ENCODE measurements around the gene HELZ2.
A peak's percentile ranks its signal among the peaks of the same experiment; 100 is the strongest.

HELZ2 gene

GRCh38 chr20:63536241-63536977 is 37.6 kb downstream of the HELZ2 start:
- DNase-seq = no peak

GRCh38 chr20:63534831-63535651 is 39.0 kb downstream of the HELZ2 start:
- DNase-seq = peak; percentile 2

- DNase-seq = peak; percentile 1
These were observed 39.6 kb downstream of the HELZ2 start for GRCh38 chr20:63534427-63534830.

- DNase-seq = no peak
These were observed 40.1 kb downstream of the HELZ2 start for GRCh38 chr20:63533871-63534393.

- no peak for DNase-seq
These were observed 40.7 kb downstream of the HELZ2 start for GRCh38 chr20:63533388-63533787.

- DNase-seq = no peak
These were observed 41.5 kb downstream of the HELZ2 start for GRCh38 chr20:63532449-63532971.

GRCh38 chr20:63531686-63532448 is 42.2 kb downstream of the HELZ2 start:
- DNase-seq = no peak

GRCh38 chr20:63530788-63531160 is 43.3 kb downstream of the HELZ2 start:
- DNase-seq = no peak

GRCh38 chr20:63529861-63530787 is 43.9 kb downstream of the HELZ2 start:
- no peak for DNase-seq

- DNase-seq = no peak
These were observed 44.7 kb downstream of the HELZ2 start for GRCh38 chr20:63529180-63529860.

GRCh38 chr20:63527184-63527583 is 46.9 kb downstream of the HELZ2 start:
- no peak for DNase-seq

GRCh38 chr20:63525971-63526370 is 48.1 kb downstream of the HELZ2 start:
- no peak for DNase-seq

GRCh38 chr20:63525185-63525584 is 48.9 kb downstream of the HELZ2 start:
- DNase-seq = no peak

All from CD4-positive, alpha-beta T cell treated with Interleukin-17A for 4 hours (primary cell).